ENCODE measurements around the gene RDH14.
A peak's percentile ranks its signal among the peaks of the same experiment; 100 is the strongest.

Gene RDH14

DNA sequence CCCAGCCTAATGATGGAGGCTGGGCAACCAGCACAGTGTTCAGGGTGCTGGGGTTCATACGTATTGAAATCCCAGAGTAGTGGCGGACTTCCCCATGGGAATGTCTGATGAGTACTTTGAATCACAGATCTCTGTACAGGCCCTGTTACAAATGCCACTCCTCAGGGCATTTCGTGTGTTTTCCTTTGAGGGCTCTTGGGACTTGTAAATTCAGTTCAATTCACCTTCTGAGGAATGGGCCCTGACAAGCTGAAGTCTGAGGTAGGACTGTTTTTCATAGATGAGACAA lies 288 bp upstream of the RDH14 start:
- no peak for FAIRE-seq

DNA sequence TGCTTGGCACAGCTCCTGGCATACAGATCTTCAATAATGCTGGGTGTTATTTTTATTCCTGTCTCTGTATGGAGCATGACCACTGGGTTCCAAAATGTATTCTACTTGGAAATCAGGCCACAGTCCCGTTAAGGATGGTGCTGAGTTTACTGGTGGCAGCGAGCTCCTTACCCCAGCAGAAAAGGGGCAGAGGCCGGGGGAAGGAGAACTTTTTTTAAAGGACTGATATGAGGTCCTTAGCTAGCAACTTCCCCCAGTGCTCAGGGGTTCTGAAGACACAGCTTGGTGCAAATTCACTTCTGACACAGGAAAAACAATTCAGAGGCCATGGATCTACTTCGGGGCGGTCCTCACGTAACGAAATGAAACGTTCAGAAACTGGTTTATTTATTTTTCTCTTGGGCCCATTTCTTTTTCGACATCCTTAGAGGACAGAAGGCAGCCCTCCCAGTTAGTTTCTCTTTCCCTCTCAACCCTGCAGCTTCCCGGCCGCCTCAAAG lies 872 bp downstream of the RDH14 start:
- FAIRE-seq = no peak

DNA sequence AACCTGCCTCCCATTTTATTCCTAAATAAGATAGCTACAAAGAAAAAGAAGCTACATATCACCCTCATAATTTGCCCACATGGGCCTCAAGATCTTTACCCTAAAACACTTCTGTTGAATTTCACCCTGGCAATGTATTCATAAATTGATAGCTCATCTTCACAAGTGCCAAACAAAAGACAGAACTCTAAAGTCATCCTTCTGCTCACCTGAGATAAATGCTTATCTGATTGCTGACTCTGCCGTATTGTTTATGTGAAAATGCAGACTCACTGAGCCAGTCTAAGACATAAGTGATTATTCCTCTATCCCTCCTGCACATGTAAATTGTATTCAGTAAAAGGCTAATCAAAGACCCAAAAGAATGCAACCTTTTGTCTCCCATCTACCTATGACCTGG lies 2.0 kb downstream of the RDH14 start:
- no peak for FAIRE-seq

DNA sequence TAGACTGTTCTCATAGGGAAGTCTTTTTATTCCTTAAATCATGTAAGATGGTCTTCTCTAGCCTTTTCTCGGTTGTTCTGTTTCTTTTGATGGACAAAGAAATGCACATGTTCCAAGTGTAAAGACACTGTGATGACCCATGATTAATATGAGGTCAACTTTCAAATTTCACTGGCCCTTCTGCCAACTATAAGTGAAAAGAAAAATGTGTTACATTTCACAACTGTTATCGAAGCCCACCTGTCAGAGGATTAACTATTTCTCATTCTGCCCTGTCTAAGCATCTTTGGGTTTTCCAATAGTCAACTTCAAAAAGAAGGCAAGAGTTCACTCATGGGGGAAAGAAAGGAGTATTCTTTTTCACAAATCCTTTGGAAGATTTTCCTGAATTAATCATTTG lies 3.3 kb downstream of the RDH14 start:
- no peak for FAIRE-seq

DNA sequence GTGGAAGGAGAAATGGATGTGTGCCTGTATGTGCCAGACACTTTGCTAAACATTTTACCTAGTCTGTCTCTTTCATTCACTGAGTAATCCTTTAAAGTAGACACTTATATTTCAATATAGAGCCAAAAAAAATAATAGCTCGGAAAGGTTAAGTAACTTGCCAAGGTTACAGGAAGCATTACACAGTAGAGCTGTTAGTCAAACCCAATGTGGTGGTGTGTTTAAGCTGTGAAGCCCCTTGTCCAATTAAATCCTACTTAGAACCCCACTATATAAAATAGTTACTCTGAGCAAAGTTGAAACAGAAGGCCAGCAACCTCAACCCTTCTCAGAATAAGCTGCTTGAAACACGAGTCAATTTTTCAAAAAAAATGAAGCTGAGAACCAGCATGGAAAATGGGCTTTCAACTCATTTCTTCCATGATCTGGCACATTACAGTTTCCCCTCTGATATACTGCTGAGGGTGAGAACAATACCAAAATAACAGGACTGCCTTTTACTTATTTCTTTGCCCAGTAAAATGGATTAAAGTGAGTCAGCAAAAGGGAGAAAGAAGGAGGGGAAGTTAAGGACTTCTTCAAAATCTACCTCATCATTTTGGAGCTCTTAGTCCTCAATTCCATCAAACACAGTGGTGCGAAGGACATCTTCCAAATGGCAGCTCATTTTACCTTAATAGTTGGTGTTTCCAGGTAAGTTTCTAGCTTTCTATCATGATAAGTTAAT lies 7.9 kb downstream of the RDH14 start:
- FAIRE-seq = no peak

DNA sequence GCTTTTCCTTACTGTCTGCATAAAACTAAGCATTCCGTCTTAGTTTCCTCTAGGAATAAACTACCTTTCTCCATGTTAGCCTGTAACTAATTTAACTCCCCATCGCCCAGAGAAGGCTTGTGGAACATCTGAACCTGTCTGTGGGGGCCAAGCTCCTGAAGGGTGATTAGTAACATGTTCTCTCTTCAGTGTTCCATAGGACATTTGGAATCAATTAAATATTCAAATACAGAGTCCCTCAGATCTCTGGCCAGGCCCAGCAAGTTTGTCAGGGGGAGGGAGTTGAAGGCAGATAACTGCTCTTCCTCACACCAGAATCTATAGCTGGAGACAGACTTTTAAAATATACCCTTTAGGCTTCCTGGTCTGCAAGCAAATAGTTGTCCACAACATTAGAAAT lies 8.8 kb downstream of the RDH14 start:
- FAIRE-seq = no peak

DNA sequence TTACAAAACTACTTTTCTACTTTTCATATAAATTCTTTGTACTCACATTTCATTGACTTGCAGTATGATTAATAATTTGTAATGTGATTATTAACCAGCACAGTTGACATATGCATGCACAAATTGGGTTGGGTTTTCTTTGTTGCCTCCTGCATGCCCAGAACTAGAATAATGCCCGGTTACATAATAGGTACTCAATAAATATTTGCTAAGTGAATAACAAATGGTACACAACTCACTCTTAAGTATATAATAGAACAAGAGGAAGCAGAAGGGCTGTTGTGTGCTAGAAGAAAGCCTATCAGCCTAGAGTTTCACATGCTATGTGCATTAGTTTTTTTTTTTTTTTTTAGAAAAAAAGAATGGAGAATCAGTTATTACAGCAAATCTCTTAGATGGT lies 9.3 kb downstream of the RDH14 start:
- FAIRE-seq = no peak

DNA sequence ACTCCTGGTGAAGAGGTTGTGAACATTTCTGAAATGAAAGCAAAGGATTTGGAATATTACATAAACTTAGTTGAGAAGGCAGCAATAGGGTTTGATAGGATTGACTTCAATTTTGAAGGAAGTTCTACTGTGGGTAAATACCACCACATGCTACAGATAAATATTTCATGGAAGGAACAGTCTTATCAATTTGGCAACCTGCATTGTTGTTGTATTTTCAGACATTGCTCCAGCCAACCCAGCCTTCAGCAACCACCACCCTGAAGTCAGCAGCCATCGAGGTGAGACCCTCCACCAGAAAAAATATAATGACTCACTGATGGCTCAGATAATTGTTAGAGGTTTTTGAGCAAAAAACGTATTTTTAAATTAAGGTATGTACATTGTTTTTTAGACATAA lies 10.0 kb downstream of the RDH14 start:
- no peak for FAIRE-seq

DNA sequence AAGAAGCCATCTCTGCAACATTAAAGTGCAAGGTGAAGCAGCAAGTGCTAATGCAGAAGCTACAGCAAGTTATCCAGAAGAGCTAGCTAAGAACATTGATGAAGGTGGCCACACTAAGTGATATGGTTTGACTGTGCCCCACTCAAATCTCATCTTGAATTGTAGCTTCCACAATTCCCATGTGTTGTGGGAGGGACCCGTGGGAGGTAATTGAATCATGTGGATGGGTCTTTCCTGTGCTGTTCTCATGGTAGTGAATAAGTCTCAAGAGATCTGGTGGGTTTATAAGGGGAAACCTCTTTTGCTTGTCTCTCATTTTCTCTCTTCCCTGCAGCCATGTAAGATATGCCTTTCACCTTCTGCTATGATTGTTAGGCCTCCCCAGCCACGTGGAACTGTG lies 11.4 kb downstream of the RDH14 start:
- no peak for FAIRE-seq

DNA sequence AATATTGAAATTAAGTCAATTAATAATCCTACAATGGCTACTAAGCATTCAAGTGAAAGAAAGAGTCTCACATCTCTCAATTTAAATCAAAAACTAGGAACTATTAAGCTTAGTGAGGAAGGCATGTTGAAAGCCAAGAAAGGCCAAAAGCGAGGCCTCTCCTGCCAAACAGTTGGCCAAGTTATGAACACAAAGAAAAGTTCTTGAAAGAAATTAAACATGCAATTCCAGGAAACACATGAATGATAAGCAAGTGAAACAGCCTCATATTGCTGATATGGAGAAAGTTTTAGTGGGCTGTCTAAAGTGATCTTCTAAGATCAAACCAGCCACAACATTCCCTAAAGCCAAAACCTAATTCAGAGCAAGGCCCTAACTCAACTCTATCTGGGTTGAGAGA lies 11.8 kb downstream of the RDH14 start:
- no peak for FAIRE-seq

DNA sequence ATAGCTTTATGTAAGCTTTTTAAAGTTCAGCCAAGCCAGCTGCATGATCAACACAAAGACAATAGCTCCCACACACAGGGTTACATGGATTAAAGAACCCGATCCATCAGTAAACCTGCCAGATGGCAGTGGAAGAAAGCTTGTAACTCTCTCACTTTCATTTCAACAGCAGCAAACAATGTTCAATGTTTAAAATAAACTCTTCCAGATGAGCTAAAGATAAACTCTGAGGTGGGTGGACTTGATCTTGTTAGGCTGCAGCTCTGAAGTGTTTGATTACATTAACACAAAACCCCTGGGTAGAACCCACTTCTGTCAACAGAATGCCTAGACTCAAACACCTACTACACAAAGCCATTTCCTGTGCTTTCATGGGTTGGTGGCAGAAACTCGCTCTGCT lies 13.9 kb downstream of the RDH14 start:
- no peak for FAIRE-seq

DNA sequence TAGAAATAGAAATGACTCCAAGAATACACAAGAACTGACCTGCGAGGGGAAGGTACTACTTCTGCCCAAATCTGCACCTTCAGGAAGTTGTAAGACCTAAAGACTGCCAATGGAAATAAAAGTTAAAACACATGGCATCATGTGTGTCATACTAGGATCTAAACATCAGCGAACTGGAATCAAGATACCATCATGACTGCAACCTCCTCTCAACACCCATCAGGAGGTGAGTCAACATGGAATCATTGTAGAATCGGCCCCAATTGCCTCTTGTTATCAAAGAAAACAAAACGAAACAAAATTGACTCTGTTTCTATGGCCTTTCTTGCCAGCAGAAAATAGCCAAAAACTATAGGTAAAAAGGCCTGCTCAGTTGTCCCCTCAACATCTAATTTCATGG lies 15.1 kb downstream of the RDH14 start:
- FAIRE-seq = no peak

DNA sequence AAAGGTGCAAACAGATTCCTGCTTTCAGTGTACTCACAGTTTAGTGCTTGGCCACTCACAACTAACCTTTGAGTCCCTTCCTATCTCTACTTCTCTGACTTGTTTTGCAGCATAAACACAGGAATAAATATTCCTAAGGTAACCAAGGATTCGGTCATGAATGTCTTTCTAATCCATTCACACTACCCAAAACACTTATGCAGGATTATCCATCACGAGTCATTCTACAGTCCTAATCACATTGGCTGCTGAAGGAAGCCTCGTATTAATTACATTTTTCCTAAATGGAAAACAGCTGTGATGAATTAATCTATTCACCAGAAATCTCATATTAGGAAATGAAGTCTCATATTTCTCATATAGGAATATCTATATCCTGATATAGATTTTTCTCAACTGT lies 16.3 kb downstream of the RDH14 start:
- no peak for FAIRE-seq

DNA sequence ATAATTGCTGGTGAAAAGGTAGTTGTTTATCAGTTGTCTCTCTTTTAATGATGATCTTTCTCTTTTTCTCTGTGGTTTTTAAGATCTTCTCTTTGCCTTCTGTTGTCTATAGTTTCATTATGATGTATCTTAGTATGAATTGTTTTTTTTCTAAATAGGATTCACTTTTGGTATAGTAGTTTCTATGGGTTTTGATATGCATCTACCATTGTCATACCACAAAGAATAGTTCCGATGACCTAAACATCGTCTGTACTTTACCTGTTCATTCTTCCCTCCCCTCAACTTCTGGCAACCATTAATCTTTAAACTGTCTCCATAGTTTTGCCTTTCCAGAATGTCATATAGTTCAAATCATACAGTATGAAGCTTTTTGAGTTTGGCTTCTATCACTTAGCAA lies 19.6 kb downstream of the RDH14 start:
- FAIRE-seq = no peak

DNA sequence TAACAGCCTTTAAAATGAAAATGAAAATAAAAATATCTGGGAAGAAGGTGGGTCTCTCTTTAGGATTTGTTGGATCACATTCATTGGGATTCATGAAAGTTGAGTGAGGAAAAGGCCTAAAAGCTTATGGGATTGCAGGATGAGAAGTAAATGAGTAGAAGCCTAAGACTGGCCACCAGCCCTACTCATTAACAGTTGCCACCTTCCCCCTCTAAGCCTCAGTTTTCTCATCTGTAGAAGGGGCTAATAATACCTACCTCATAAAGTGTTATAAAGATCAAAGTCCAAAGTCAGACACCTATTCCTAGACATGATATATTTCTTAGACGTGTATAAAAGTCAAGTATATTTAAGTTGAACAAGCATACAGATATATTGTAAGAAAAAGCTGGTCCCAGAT lies 23.8 kb downstream of the RDH14 start:
- no peak for FAIRE-seq

DNA sequence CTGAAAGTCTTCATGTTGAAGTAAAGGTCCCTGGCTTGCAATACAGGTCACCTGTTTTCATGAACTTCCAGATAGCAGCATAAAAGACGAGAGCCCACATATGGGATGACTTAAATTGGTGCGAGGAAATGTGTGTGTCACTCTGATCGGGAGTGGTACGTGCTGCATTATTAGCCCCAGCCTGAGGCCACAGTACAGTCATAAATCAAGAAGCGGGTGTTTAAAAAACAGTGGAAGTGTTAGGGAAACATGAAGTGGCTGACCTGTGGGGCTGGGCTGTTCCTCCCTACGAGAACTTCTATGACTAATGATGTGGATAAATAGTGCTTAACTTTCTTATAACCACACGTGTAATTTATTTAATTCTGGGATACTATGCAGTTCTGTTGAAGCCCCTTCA lies 24.4 kb downstream of the RDH14 start:
- FAIRE-seq = no peak

DNA sequence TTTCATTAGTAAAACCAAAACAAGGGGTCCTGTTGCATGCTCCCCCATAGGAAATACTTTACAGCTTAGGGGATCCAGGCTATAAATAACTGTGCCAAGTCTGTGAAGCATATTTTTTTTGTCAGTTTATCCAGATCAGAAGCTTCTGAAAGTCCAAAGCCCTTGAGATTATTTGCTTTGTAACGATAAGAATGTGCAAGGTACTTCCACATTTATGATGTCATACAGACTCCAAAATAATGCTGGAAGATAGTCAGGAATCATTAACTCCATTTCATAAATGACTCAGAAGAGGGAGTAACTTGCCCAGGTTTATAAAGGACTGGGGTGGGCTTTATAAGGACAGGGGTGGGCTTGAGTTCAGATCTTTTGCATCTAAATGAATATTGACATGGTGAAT lies 29.3 kb downstream of the RDH14 start:
- FAIRE-seq = no peak

DNA sequence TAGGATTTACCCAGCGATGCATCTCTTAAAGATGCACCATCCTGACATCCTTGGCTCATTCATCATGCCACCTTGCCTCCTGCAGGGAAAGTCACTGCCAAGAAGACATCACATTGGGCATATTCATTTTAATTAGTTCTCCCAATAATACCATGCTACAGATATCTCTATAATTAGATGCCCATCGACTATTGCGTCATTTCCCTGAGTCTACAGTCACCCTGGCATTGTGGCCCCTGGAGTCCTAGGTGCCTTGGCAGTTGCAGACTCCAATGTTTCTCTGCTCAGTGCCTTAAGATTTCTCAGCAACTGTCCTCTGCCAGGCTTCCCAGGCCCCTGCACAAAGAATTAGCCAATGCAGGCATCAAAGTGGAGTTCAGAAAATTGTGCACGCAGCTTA lies 32.6 kb downstream of the RDH14 start:
- no peak for FAIRE-seq

DNA sequence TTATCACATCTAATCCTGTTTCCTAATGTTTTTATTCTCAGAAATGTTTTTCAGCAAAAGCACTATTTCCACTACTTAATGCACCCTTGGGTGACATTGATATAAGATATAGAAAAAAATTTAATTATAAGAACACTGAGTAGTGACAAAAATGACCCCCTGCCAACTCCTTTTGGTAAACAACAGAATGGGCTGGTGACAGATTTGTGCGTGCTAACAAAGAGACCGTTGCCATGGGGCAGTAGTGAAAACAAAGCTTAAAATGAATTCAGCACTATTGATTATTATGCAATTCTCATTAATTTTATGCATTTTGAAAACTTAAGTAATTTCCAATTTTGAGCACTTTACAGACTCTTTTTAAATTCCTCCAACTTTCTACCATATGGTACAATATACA lies 33.1 kb downstream of the RDH14 start:
- FAIRE-seq = no peak

DNA sequence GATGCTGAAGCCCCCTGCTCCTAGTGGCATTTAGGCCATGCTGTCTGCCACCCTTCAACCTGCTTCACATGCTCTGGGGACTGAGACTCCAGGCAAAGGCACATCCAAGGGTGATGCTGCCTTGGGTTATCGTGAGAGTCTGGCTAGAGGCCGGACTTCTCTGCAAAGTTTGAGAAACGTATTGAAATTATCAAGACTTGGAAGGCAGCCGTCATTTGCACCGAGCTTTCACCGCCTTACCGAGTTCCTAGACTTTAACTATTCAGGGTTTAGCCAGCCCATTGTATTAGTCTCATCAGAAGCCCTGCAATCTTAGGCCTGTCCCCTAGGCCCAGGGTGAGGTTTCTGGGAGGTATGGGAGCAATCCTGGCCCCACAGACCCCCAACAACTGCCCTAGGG lies 34.0 kb downstream of the RDH14 start:
- FAIRE-seq = no peak

DNA sequence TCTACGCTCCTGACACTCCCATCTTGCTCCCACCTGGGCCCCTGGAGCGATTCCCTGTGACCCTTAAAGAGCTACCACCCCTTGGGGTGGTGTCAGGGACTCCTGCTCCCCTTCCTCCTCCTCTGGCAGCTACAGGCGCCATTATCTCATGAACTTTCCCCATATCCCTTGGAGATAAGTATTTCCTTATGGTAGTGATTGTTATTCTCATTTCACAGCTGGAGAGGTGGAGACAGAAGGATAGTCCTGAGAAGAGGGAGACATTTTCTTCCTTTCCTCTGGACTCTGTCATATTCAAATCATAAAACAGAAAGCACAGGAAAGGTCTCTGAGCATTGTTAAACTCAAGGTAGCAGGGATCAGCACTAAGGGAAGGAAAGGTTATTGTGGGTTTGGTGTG lies 34.6 kb downstream of the RDH14 start:
- FAIRE-seq = no peak

DNA sequence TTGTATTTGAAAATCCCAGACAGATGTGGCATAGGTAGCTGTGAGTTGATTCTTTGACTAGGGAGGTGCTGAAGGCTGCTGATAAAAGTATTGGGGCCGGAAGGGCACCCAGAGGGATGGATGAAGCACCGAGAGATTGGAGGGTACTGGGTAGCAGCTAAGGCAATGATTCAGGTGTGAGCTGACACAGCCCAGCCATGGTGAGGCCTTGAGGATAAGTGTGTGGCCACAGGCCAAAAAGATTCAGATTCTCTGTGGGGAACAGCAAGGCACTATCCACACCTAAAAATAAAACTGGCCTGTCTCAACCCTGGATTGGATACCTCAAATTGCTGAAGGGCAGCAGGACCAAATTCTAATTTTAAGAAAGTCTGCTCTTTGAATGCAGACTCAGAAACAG lies 35.2 kb downstream of the RDH14 start:
- no peak for FAIRE-seq

DNA sequence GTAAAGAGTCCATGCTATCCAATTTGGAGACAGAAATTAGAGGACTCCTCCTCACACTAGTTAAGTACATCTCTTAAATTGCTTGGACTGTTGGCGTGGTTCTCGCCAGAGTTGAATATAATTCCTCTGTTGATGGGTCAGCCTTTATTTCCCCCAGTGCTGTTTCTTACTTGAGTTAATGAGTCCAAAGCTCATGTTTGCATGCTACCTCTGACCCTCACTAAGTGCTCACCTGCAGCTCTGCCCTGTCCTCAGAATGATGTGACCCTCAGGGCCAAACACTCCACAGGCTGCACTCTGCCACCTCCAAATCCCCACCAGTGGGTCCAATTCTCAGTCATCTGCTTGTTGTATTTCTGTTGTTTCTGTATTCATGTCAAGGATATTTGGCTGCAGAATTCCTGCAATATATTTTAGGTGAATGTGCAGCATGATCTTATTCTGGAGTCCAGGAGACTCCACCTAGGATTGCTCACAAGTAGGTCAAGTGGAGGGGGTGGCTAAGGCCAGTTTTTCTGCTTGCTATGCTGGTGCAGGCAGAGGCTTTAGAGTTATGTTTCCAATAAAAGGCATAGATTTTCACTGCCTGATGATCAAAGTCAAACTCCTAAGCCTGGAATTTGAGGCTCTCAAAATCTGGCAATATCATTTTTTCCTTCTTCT lies 37.8 kb downstream of the RDH14 start:
- no peak for FAIRE-seq

DNA sequence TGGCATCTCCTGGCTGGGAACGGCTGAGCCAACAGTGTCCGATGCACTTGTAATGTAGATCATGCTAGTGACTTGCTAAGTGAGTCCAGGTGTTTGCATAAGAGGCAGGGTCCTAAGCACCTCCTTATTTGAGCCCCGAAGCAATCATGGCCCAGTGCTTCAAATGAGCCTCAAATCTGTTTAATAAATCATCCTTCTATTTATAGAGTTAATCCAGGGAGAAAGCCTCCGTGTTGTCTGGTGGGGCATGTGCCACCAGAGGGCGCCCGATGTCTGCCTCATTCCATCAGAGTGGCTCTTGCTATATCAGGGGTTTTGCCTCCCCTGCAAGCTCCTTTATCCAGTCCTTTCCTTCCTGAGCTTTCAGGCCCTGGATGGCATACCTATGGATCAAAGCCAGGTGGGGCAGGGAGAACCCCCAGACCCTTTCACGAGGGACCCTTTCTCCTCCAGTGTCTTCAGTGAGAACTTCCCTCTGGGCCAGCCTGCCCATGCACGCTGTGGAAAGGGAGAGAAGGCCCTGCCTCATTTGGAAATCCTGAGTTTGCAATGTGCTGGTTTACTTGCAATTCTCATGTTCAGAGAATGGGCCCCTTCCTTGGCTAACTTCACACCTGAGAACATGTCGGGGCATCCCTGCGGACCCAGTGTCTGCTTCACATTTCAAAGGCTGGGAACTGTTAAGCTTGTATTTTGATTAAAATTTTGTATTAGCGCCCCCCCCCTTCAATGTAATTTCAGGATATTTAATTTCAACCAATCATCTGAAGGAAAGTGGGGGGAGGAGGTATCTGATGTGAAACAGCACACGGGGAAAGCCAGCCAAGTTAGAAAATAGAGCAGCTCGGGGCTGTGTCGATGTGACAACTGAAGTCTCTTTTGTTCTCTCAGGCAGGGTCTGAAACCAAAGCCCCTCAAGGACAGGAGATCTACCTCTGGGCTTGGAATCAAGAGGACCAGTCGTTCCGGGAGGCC lies 39.7 kb downstream of the RDH14 start:
- FAIRE-seq = peak; percentile 37

All from endometrium (tissue), 2 donors.